ENCODE measurements around the gene STRIP2. TPM values are rescaled to one million over a fixed set of nuclear protein-coding genes. Genes with fewer than 3 reads are reported as not detected.

The STRIP2 gene
- total RNA-seq, 2 donors from 2014 or later = 8.5 to 11.3 TPM

DNA sequence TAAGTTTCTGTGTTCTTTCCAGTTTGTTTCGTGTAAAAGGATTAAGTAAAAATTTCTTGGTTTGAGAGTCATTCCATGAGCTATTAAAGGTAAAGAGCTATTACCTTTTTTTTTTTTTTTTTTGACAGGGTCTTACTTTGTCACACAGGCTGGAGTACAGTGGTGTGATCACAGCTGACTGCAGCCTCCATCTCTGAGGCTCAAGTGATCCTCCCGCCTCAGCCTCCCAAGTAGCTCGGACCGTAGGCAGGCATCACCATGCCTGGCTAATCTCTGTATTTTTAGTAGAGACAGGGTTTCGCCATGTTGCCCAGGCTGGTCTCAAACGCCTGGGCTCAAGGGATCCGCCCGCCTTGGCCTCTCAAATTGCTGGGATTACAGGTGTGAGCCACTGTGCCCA, 69.5 kb downstream of the STRIP2 start:
- no peaks in the 10 kb centered on the region for H3K36me3 ChIP-seq
- no peaks in the 10 kb centered on the region for H3K27me3 ChIP-seq
- H3K4me3 ChIP-seq = no peak overlapping the region
- H3K4me1 ChIP-seq = peaks cover 0 to 13% of the 10 kb centered on the region in 2 donors
- TF ChIP-seq, protein P1, sequence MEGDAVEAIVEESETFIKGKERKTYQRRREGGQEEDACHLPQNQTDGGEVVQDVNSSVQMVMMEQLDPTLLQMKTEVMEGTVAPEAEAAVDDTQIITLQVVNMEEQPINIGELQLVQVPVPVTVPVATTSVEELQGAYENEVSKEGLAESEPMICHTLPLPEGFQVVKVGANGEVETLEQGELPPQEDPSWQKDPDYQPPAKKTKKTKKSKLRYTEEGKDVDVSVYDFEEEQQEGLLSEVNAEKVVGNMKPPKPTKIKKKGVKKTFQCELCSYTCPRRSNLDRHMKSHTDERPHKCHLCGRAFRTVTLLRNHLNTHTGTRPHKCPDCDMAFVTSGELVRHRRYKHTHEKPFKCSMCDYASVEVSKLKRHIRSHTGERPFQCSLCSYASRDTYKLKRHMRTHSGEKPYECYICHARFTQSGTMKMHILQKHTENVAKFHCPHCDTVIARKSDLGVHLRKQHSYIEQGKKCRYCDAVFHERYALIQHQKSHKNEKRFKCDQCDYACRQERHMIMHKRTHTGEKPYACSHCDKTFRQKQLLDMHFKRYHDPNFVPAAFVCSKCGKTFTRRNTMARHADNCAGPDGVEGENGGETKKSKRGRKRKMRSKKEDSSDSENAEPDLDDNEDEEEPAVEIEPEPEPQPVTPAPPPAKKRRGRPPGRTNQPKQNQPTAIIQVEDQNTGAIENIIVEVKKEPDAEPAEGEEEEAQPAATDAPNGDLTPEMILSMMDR (IDR thresholded peaks at IDR 0.05) = no peak
- H3K9me3 ChIP-seq = no peaks in the 10 kb centered on the region
- H3K27ac ChIP-seq = no peak overlapping the region
- DNase-seq (ENCODE audit: low spot score) = no peak

DNA sequence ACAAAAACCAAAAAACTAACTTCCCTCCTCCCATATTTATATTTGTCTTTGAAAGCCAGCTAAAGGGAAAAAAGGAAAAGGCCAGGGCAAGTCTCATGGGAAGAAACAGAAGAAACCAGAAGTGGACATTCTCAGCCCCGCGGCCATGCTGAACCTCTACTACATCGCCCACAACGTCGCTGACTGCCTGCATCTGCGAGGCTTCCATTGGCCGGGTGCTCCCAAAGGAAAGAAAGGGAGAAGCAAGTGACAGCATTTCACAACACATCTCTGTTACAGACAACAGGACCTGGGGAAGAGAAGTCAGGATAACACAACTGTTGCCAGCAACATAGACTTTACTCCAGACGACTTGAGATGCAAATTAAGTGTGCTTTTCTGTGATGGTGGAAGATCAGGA, 78.0 kb downstream of the STRIP2 start:
- H3K36me3 ChIP-seq = no peaks in the 10 kb centered on the region
- no peaks in the 10 kb centered on the region for H3K4me1 ChIP-seq
- H3K27ac ChIP-seq = no peak overlapping the region
- H3K27me3 ChIP-seq = no peaks in the 10 kb centered on the region
- H3K4me3 ChIP-seq = no peak overlapping the region
- TF ChIP-seq, protein P1 (IDR thresholded peaks at IDR 0.05) = no peak
- H3K9me3 ChIP-seq = no peaks in the 10 kb centered on the region
- no peak for DNase-seq (ENCODE audit: low spot score)

DNA sequence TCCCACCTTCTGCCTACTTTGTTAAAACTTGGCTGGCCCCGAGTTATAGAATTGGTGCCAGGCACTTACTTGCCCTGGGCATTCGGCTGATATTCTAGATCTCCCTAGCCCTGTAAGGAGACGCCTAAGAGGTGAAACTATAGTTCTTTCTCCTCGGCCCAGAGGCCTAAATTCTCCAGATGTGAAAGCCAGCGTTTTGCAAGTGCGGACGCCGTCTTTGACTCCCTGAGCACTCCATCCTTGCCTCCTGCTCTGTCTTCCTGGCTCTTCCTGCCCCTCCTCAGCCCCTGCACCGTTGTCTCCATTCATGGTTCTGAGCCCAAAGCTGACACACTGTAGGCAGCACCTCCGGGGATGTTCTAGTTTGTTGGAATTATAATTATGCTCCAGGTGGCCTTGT, 79.3 kb downstream of the STRIP2 start:
- H3K27ac ChIP-seq = no peak overlapping the region
- TF ChIP-seq, protein P1 (IDR thresholded peaks at IDR 0.05) = no peak
- no peak for DNase-seq (ENCODE audit: low spot score)
- H3K27me3 ChIP-seq = no peaks in the 10 kb centered on the region
- H3K4me3 ChIP-seq = no peak overlapping the region
- no peaks in the 10 kb centered on the region for H3K9me3 ChIP-seq
- no peaks in the 10 kb centered on the region for H3K4me1 ChIP-seq
- H3K36me3 ChIP-seq = no peaks in the 10 kb centered on the region

DNA sequence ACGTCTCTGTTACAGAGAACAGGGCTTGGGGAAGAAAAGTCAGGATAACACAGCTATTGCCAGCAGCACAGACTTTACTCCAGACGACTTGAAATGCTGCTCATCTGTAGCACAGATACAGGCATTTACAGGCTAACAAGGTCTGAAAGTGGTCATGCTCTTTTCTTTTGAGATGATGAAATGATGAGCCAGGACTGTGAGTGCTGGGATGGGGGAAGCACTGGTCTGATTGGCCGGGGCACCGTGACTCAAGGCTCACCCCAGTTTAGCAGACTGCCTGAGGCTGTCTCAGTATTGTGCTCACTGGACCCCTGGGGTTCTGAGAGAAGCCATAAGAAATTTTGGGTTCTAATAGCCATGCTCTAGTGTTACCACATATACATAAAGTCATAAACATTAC, 80.5 kb downstream of the STRIP2 start:
- TF ChIP-seq, protein P1 (IDR thresholded peaks at IDR 0.05) = no peak
- Histone ChIP-seq H3K4me1 (no peaks in the 10 kb centered on the region), H3K27me3 (no peaks in the 10 kb centered on the region), H3K9me3 (no peaks in the 10 kb centered on the region), H3K27ac (no peak overlapping the region), H3K36me3 (no peaks in the 10 kb centered on the region), H3K4me3 (no peak overlapping the region)
- no peak for DNase-seq (ENCODE audit: low spot score)

DNA sequence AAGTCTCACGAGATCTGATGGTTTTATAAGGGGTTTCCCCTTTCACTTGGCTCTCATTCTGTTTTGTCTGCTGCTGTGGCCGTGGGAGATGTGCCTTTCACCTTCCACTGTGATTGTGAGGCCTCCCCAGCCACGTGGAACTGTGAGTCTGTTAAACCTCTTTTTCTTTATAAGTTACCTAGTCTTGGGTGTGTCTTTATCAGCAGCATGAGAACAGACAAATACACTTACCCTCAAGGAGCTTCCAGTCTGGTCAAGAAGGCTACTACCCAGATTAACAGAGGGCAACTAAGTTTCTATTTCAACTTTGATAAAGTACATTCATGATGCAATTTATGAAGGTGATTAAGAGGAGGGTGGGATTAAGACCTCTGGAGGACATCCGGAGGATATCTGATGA, 81.1 kb downstream of the STRIP2 start:
- no peak overlapping the region for H3K4me3 ChIP-seq
- H3K36me3 ChIP-seq = no peaks in the 10 kb centered on the region
- H3K4me1 ChIP-seq = no peaks in the 10 kb centered on the region
- TF ChIP-seq, protein P1 (IDR thresholded peaks at IDR 0.05) = no peak
- no peaks in the 10 kb centered on the region for H3K9me3 ChIP-seq
- no peak for DNase-seq (ENCODE audit: low spot score)
- H3K27ac ChIP-seq = no peak overlapping the region
- no peaks in the 10 kb centered on the region for H3K27me3 ChIP-seq

DNA sequence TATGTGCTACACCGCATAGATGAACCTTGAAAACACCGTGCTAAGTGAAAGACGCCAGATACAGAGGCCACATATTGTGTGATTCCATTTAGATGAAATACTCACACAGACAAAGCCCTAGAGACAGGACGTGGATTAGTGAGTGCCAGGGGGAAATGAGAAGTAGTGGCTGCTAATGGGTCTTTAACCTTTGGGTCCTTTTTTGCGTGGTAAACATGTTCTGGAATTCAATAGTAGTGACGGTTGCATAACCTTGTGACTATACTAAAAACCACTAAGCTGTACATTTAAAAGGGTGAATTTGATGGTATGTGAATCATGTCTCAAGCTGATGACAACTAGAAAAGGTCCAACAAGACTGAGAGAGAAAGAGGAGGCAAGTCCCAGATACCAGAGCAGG, 83.7 kb downstream of the STRIP2 start:
- no peak overlapping the region for H3K27ac ChIP-seq
- no peaks in the 10 kb centered on the region for H3K27me3 ChIP-seq
- H3K9me3 ChIP-seq = no peaks in the 10 kb centered on the region
- no peaks in the 10 kb centered on the region for H3K4me1 ChIP-seq
- no peak overlapping the region for H3K4me3 ChIP-seq
- no peaks in the 10 kb centered on the region for H3K36me3 ChIP-seq
- DNase-seq (ENCODE audit: low spot score) = no peak
- TF ChIP-seq, protein P1 (IDR thresholded peaks at IDR 0.05) = no peak
